ENCODE measurements around the gene NXPH2.

DNA sequence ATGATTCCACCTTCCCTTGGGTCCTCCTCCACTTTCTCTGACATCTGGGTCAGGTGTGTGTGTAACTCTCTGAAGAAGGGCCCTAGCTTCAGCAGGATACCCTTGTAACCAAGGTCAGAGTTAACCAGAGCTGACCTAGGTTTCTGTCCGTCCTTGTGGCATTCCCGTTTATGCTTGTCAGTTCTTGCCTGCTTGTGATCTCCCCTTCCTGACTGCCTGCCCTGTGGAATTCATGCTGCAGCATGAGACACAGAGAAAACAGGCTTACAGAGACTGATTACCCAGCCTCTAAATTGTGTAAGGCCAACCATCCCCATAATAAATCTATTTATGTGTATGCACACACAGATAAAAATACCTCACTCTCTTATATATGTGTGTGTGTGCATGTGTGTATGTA, 22.8 kb downstream of the NXPH2 start:
- TF ChIP-seq, protein P1, sequence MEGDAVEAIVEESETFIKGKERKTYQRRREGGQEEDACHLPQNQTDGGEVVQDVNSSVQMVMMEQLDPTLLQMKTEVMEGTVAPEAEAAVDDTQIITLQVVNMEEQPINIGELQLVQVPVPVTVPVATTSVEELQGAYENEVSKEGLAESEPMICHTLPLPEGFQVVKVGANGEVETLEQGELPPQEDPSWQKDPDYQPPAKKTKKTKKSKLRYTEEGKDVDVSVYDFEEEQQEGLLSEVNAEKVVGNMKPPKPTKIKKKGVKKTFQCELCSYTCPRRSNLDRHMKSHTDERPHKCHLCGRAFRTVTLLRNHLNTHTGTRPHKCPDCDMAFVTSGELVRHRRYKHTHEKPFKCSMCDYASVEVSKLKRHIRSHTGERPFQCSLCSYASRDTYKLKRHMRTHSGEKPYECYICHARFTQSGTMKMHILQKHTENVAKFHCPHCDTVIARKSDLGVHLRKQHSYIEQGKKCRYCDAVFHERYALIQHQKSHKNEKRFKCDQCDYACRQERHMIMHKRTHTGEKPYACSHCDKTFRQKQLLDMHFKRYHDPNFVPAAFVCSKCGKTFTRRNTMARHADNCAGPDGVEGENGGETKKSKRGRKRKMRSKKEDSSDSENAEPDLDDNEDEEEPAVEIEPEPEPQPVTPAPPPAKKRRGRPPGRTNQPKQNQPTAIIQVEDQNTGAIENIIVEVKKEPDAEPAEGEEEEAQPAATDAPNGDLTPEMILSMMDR (IDR thresholded peaks at IDR 0.05; ENCODE audit: insufficient read depth, low read depth, low read length), result no peak
- TF ChIP-seq EZH2 (IDR thresholded peaks at IDR 0.05; ENCODE audit: insufficient read depth, low read length), result no peak

Measured in astrocyte (in vitro differentiated cells and primary cell).